ACC112 (cell line): ENCODE data around the gene HDAC2.
A peak's percentile ranks its signal among the peaks of the same experiment; 100 is the strongest.
"Not testable (repeated sequence)": the region's sequence is repeated elsewhere in the genome, so short reads cannot be mapped to it uniquely, and the experiment has no call there.

Experiments used
- H2AFZ ChIP-seq: fragments of 200-600 bp; sonication (generic); one replicate; pipeline ENCODE4 v1.6.0; 2017; ENCODE audit warnings: antibody characterized with exemption, low read length; ENCODE audit not compliant: unreplicated experiment
- H3K27ac ChIP-seq: fragments of 200-600 bp; sonication (generic); 2 replicates; pipeline ENCODE4 v1.5.1; 2014; ENCODE audit warnings: low read depth, mild to moderate bottlenecking, antibody characterized with exemption, low read length, moderate library complexity
- H3K27me3 ChIP-seq: fragments of 200-600 bp; sonication (generic); 2 replicates; pipeline ENCODE4 v1.6.1; 2014; ENCODE audit warnings: mild to moderate bottlenecking, antibody characterized with exemption, low read length, moderate library complexity, mixed read lengths; ENCODE audit not compliant: insufficient read depth
- H3K36me3 ChIP-seq: fragments of 200-600 bp; sonication (generic); 2 replicates; pipeline ENCODE4 v1.6.1; 2016; ENCODE audit warnings: mild to moderate bottlenecking, antibody characterized with exemption, low read length, moderate library complexity, mixed read lengths; ENCODE audit not compliant: insufficient read depth
- H3K4me1 ChIP-seq: fragments of 200-600 bp; sonication (generic); one replicate; pipeline ENCODE4 v1.6.1; 2016; ENCODE audit warnings: low read length, mixed read lengths; ENCODE audit not compliant: insufficient read depth, unreplicated experiment, control insufficient read depth
- H3K4me3 ChIP-seq: fragments of 200-600 bp; sonication (generic); 2 replicates; pipeline ENCODE4 v1.5.1; 2014; ENCODE audit warnings: mild to moderate bottlenecking, low read depth, low read length
- H3K79me2 ChIP-seq: fragments of 200-600 bp; sonication (generic); one replicate; pipeline ENCODE4 v1.6.0; 2016; ENCODE audit warnings: low read length; ENCODE audit not compliant: control insufficient read depth, unreplicated experiment, insufficient read depth

Gene HDAC2

GRCh38 chr6:113939825-113940224 is 31.1 kb downstream of the HDAC2 start:
- Histone ChIP-seq H3K36me3 (peaks cover 43% of the 10 kb centered on the region), H3K27me3 (no peaks in the 10 kb centered on the region), H3K4me1 (no peaks in the 10 kb centered on the region), H3K4me3 (no peak overlapping the region), H3K79me2 (no peaks in the 10 kb centered on the region), H2AFZ (no peak overlapping the region), H3K27ac (no peak overlapping the region)

GRCh38 chr6:113936093-113936934 is 34.6 kb downstream of the HDAC2 start:
- Histone ChIP-seq H3K36me3 (peaks cover 24% of the 10 kb centered on the region), H3K4me1 (no peaks in the 10 kb centered on the region), H3K4me3 (no peak overlapping the region), H3K27me3 (no peaks in the 10 kb centered on the region), H3K27ac (no peak overlapping the region), H2AFZ (no peak overlapping the region), H3K79me2 (no peaks in the 10 kb centered on the region)

GRCh38 chr6:113934101-113934500 is 36.8 kb downstream of the HDAC2 start:
- no peaks in the 10 kb centered on the region for H3K4me1 ChIP-seq
- H3K27ac ChIP-seq = no peak overlapping the region
- H3K79me2 ChIP-seq = no peaks in the 10 kb centered on the region
- H3K36me3 ChIP-seq = peaks cover 12% of the 10 kb centered on the region
- H3K27me3 ChIP-seq = no peaks in the 10 kb centered on the region
- no peak overlapping the region for H3K4me3 ChIP-seq
- H2AFZ ChIP-seq = no peak overlapping the region

GRCh38 chr6:113931907-113932306 is 39.0 kb downstream of the HDAC2 start:
- H3K27me3 ChIP-seq, H3K4me3 ChIP-seq, H2AFZ ChIP-seq, H3K79me2 ChIP-seq, H3K27ac ChIP-seq, H3K4me1 ChIP-seq: not testable (repeated sequence)
- peaks cover 12% of the 10 kb centered on the region for H3K36me3 ChIP-seq

- peaks cover 12% of the 10 kb centered on the region for H3K36me3 ChIP-seq
- no peak overlapping the region for H3K27ac ChIP-seq
- no peaks in the 10 kb centered on the region for H3K4me1 ChIP-seq
- H3K79me2 ChIP-seq = no peaks in the 10 kb centered on the region
- no peaks in the 10 kb centered on the region for H3K27me3 ChIP-seq
- no peak overlapping the region for H2AFZ ChIP-seq
- H3K4me3 ChIP-seq = no peak overlapping the region
These were observed 40.8 kb downstream of the HDAC2 start for GRCh38 chr6:113930183-113930582.

- Histone ChIP-seq H3K4me1 (no peaks in the 10 kb centered on the region), H3K4me3 (no peak overlapping the region), H3K36me3 (no peaks in the 10 kb centered on the region), H3K79me2 (no peaks in the 10 kb centered on the region), H3K27ac (no peak overlapping the region), H3K27me3 (no peaks in the 10 kb centered on the region), H2AFZ (no peak overlapping the region)
These were observed 43.9 kb downstream of the HDAC2 start for GRCh38 chr6:113927001-113927400.

- Histone ChIP-seq H3K4me3 (no peak overlapping the region), H3K36me3 (no peaks in the 10 kb centered on the region), H3K4me1 (peaks cover 4% of the 10 kb centered on the region), H3K79me2 (no peaks in the 10 kb centered on the region), H3K27me3 (no peaks in the 10 kb centered on the region), H3K27ac (no peak overlapping the region), H2AFZ (no peak overlapping the region)
These were observed 45.6 kb downstream of the HDAC2 start for GRCh38 chr6:113925378-113925777.

GRCh38 chr6:113924312-113924723 is 46.6 kb downstream of the HDAC2 start:
- Histone ChIP-seq H2AFZ (no peak overlapping the region), H3K4me1 (peaks cover 4% of the 10 kb centered on the region), H3K36me3 (no peaks in the 10 kb centered on the region), H3K27me3 (no peaks in the 10 kb centered on the region), H3K27ac (no peak overlapping the region), H3K79me2 (no peaks in the 10 kb centered on the region), H3K4me3 (no peak overlapping the region)

- H2AFZ ChIP-seq = no peak overlapping the region
- peaks cover 4% of the 10 kb centered on the region for H3K4me1 ChIP-seq
- H3K4me3 ChIP-seq = no peak overlapping the region
- no peak overlapping the region for H3K27ac ChIP-seq
- H3K27me3 ChIP-seq = no peaks in the 10 kb centered on the region
- no peaks in the 10 kb centered on the region for H3K36me3 ChIP-seq
- no peaks in the 10 kb centered on the region for H3K79me2 ChIP-seq
These were observed 47.4 kb downstream of the HDAC2 start for GRCh38 chr6:113923526-113923925.

GRCh38 chr6:113921299-113921904 is 49.5 kb downstream of the HDAC2 start:
- peak overlapping the region; percentile 25 for H2AFZ ChIP-seq

More at GRCh38 chr6:113921299-113921904, 49.5 kb downstream of the HDAC2 start:
- no peaks in the 10 kb centered on the region for H3K79me2 ChIP-seq
- peaks cover 4% of the 10 kb centered on the region for H3K4me1 ChIP-seq
- no peak overlapping the region for H3K4me3 ChIP-seq
- no peaks in the 10 kb centered on the region for H3K36me3 ChIP-seq
- H3K27me3 ChIP-seq = no peaks in the 10 kb centered on the region
- no peak overlapping the region for H3K27ac ChIP-seq
